Upper lobe of left lung (tissue), 6 donors: ENCODE data around the gene ARHGAP24. TPM values are rescaled to one million over a fixed set of nuclear protein-coding genes. Genes with fewer than 3 reads are reported as not detected.

Source experiments
- ATAC-seq, 2 donors: fragments of 200-7000 bp; cut with Tn5 transposase; one replicate each; pipeline ENCODE4 v1.9.1; 2022; ENCODE audit warnings: mild to moderate bottlenecking in 2 of 2, moderate library complexity in 2 of 2; ENCODE audit not compliant: low FRiP score in 2 of 2
- DNase-seq, 2 donors: peaks; one replicate each; pipeline ENCODE4 v3.0.0-alpha.2; 2019 to 2020
- H3K27ac ChIP-seq, 4 donors: fragments of 200-600 bp; sonication (generic); one replicate each; pipeline ENCODE4 v1.5.1; 2016 to 2019
- H3K27me3 ChIP-seq, 4 donors: fragments of 200-600 bp; sonication (generic); one replicate each; pipeline ENCODE4 v1.5.1; 2017 to 2019
- H3K36me3 ChIP-seq, 4 donors: fragments of 200-600 bp; sonication (generic); one replicate each; pipeline ENCODE4 v1.5.1; 2016 to 2019
- H3K4me1 ChIP-seq, 4 donors: fragments of 200-600 bp; sonication (generic); one replicate each; pipeline ENCODE4 v1.5.1; 2018 to 2019
- H3K4me3 ChIP-seq, 4 donors: fragments of 200-600 bp; sonication (generic); one replicate each; pipeline ENCODE4 v1.5.1; 2017 to 2019; ENCODE audit warnings: mild to moderate bottlenecking in 2 of 4, moderate library complexity in 1 of 4
- H3K9me3 ChIP-seq, 4 donors: fragments of 200-600 bp; sonication (generic); one replicate each; pipeline ENCODE4 v1.5.1; 2018 to 2019
- CTCF ChIP-seq, 6 experiments: fragments of 450-650 bp in 4 of 6; fragments of 200-600 bp in 2 of 6; sonication (generic) in 2 of 6; IDR thresholded peaks; one replicate each; pipeline ENCODE4 v1.5.1; 2016 to 2019; ENCODE audit warnings: antibody characterized with exemption in 6 of 6
- EP300 ChIP-seq, 4 donors: sonication (generic); formaldehyde crosslinking; IDR thresholded peaks; one replicate each; pipeline ENCODE4 v1.5.1; 2017; ENCODE audit warnings: antibody characterized with exemption in 4 of 4, control low read depth in 2 of 4
- POLR2A ChIP-seq, 4 donors: fragments of 450-650 bp; IDR thresholded peaks; one replicate each; pipeline ENCODE4 v1.5.1; 2016 to 2017; ENCODE audit warnings: antibody characterized with exemption in 4 of 4, mild to moderate bottlenecking in 2 of 4
- POLR2AphosphoS5 ChIP-seq, 2 donors: sonication (generic); formaldehyde crosslinking; IDR thresholded peaks; one replicate each; pipeline ENCODE4 v1.5.1; 2017; ENCODE audit warnings: antibody characterized with exemption in 2 of 2
- WGBS, 2 donors: methylation state at CpG; one replicate each; pipeline ENCODE4 v1.1.5; 2017 to 2018; 5-methylcytosine and 5-hydroxymethylcytosine counted together
- total RNA-seq, 6 donors: library from RNA; depleted of rRNA in 4 of 6; stranded (reverse); fragments of >200 nt in 4 of 6; gene quantifications; one replicate each; pipeline versions ENCODE4 v1.1.0 to v1.2.1, GENCODE V29; 2016 to 2021
- donor health status: DM: no; HTN: no; CAD: no; lungs with moderate emphysema.
- donor health status: DM: no; HTN: yes; CAD: no; lungs with severe emphysema.

The ARHGAP24 gene
- total RNA-seq, 6 donors from 2014 or later = 26.4 to 92.2 (median 52.4) TPM

- Histone ChIP-seq H3K36me3 (no peaks in the 10 kb centered on the region), H3K27ac (no peak overlapping the region), H3K27me3 (no peaks in the 10 kb centered on the region), H3K9me3 (no peaks in the 10 kb centered on the region), H3K4me3 (no peak overlapping the region), H3K4me1 (no peaks in the 10 kb centered on the region)
- WGBS, 2 donors = 71 to 88% methylated on average over 1 of the region's 1 CpG
- ATAC-seq (no peak), DNase-seq (no peak)
- TF ChIP-seq CTCF (IDR thresholded peaks at IDR 0.05) = no peak
- no peak for TF ChIP-seq POLR2A (IDR thresholded peaks at IDR 0.05)
- no peak for TF ChIP-seq POLR2AphosphoS5 (IDR thresholded peaks at IDR 0.05)
- TF ChIP-seq EP300 (IDR thresholded peaks at IDR 0.05) = no peak
Observed at GRCh38 chr4:85606505-85606904, 131.6 kb downstream of the ARHGAP24 start.

- H3K36me3 ChIP-seq = no peaks in the 10 kb centered on the region
- H3K9me3 ChIP-seq = no peaks in the 10 kb centered on the region
- H3K27me3 ChIP-seq = no peaks in the 10 kb centered on the region
- ATAC-seq = no peak
- TF ChIP-seq POLR2A (IDR thresholded peaks at IDR 0.05) (no peak), EP300 (IDR thresholded peaks at IDR 0.05) (no peak), POLR2AphosphoS5 (IDR thresholded peaks at IDR 0.05) (no peak), CTCF (IDR thresholded peaks at IDR 0.05) (no peak)
- no peak overlapping the region for H3K27ac ChIP-seq
- WGBS, 2 donors = 38 to 67% methylated on average over 5 of the region's 5 CpGs
- DNase-seq = no peak
- no peaks in the 10 kb centered on the region for H3K4me1 ChIP-seq
- H3K4me3 ChIP-seq = no peak overlapping the region
Observed at GRCh38 chr4:85607624-85608023, 132.7 kb downstream of the ARHGAP24 start.

- Histone ChIP-seq H3K4me3 (no peak overlapping the region), H3K4me1 (no peaks in the 10 kb centered on the region), H3K36me3 (no peaks in the 10 kb centered on the region), H3K27me3 (no peaks in the 10 kb centered on the region), H3K9me3 (no peaks in the 10 kb centered on the region), H3K27ac (no peak overlapping the region)
- TF ChIP-seq EP300 (IDR thresholded peaks at IDR 0.05) = no peak
- TF ChIP-seq CTCF (IDR thresholded peaks at IDR 0.05) = no peak
- no peak for TF ChIP-seq POLR2AphosphoS5 (IDR thresholded peaks at IDR 0.05)
- no peak for TF ChIP-seq POLR2A (IDR thresholded peaks at IDR 0.05)
- WGBS, 2 donors = 95% methylated on average over 2 of the region's 2 CpGs
- ATAC-seq (no peak), DNase-seq (no peak)
Observed at GRCh38 chr4:85610450-85610849, 135.5 kb downstream of the ARHGAP24 start.

GRCh38 chr4:85611661-85612060, 136.7 kb downstream of the ARHGAP24 start:
- H3K36me3 ChIP-seq = no peaks in the 10 kb centered on the region
- H3K4me1 ChIP-seq = no peaks in the 10 kb centered on the region
- DNase-seq (no peak), ATAC-seq (no peak)
- H3K27ac ChIP-seq = no peak overlapping the region
- H3K9me3 ChIP-seq = no peaks in the 10 kb centered on the region
- H3K27me3 ChIP-seq = no peaks in the 10 kb centered on the region
- no peak overlapping the region for H3K4me3 ChIP-seq
- TF ChIP-seq POLR2A (IDR thresholded peaks at IDR 0.05) (no peak), EP300 (IDR thresholded peaks at IDR 0.05) (no peak), POLR2AphosphoS5 (IDR thresholded peaks at IDR 0.05) (no peak), CTCF (IDR thresholded peaks at IDR 0.05) (no peak)

GRCh38 chr4:85613901-85614300, 139.0 kb downstream of the ARHGAP24 start:
- ATAC-seq = no peak
- H3K27me3 ChIP-seq = no peaks in the 10 kb centered on the region

More at GRCh38 chr4:85613901-85614300, 139.0 kb downstream of the ARHGAP24 start:
- Histone ChIP-seq H3K9me3 (no peaks in the 10 kb centered on the region), H3K27ac (no peak overlapping the region), H3K4me1 (no peaks in the 10 kb centered on the region), H3K4me3 (no peak overlapping the region), H3K36me3 (no peaks in the 10 kb centered on the region)
- no peak for TF ChIP-seq POLR2AphosphoS5 (IDR thresholded peaks at IDR 0.05)
- no peak for TF ChIP-seq POLR2A (IDR thresholded peaks at IDR 0.05)
- TF ChIP-seq CTCF (IDR thresholded peaks at IDR 0.05) = no peak
- DNase-seq = no peak
- 80 to 93% methylated on average over 1 of the region's 1 CpG for WGBS, 2 donors
